Stomach (tissue), 4 donors: ENCODE data around the gene APRT.

Experiments used
- POLR2A ChIP-seq, 4 donors: fragments of 450-650 bp; IDR thresholded peaks; one replicate each; pipeline ENCODE4 v1.6.1; 2016; ENCODE audit warnings: antibody characterized with exemption in 4 of 4, control low read depth in 2 of 4, mild to moderate bottlenecking in 1 of 4, moderate library complexity in 1 of 4
- POLR2AphosphoS5 ChIP-seq, 3 donors: sonication (generic); formaldehyde crosslinking; IDR thresholded peaks; one replicate each; pipeline ENCODE4 v1.6.1; 2016; ENCODE audit warnings: antibody characterized with exemption in 3 of 3
- TF ChIP-seq, protein P1 (sequence below), 7 experiments: fragments of 450-650 bp in 4 of 7; fragments of 200-600 bp in 3 of 7; sonication (generic) in 3 of 7; IDR thresholded peaks; one replicate each; pipeline ENCODE4 v1.5.1; 2016 to 2019; ENCODE audit warnings: antibody characterized with exemption in 7 of 7, control low read depth in 2 of 7, mild to moderate bottlenecking in 1 of 7

DNA sequence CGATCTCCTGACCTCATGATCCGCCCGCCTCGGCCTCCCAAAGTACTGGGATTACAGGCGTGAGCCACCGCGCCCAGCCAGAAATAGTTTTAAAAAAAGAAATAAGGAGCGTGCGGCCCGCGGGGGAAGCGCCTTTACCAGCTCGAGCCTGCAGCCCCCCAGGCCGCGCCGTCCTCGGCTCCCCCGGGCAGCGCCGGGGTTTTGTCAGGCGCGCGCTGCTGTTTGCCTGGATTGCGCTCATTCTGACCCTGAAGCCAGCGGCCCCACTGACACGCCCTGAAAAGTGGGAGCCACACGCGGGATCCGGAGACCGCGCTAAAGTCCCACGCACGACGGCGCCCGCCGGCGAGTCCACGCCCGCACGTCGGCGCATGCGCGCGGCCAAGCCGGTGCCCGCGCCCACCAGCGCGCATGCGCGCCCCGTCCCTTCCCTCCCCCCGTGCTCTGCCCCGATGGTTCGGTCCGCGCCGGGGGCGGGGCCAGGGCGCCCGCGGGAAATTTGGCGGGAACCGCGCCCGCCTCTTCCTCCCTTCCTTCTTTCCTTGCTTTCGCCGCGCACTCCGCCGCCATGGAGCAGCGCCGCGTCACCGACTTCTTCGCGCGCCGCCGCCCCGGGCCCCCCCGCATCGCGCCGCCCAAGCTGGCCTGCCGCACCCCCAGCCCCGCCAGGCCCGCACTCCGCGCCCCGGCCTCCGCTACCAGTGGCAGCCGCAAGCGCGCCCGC lies 8.3 kb downstream of the APRT start, which contains the start of gene CDT1:
- TF ChIP-seq, protein P1, sequence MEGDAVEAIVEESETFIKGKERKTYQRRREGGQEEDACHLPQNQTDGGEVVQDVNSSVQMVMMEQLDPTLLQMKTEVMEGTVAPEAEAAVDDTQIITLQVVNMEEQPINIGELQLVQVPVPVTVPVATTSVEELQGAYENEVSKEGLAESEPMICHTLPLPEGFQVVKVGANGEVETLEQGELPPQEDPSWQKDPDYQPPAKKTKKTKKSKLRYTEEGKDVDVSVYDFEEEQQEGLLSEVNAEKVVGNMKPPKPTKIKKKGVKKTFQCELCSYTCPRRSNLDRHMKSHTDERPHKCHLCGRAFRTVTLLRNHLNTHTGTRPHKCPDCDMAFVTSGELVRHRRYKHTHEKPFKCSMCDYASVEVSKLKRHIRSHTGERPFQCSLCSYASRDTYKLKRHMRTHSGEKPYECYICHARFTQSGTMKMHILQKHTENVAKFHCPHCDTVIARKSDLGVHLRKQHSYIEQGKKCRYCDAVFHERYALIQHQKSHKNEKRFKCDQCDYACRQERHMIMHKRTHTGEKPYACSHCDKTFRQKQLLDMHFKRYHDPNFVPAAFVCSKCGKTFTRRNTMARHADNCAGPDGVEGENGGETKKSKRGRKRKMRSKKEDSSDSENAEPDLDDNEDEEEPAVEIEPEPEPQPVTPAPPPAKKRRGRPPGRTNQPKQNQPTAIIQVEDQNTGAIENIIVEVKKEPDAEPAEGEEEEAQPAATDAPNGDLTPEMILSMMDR (IDR thresholded peaks at IDR 0.05) = no peak
- TF ChIP-seq POLR2A (IDR thresholded peaks at IDR 0.05) (no peak), POLR2AphosphoS5 (IDR thresholded peaks at IDR 0.05) (peak in 2 of 3 donors; percentile 70 to 71)
